Stimulated activated CD4-positive, alpha-beta T cell treated with anti-CD3 and anti-CD28 coated beads, Interleukin-2, amount 100 ng/mL, for 4 hours (primary cell): ENCODE measurements around the gene TBK1.

ENCODE experiments used
- DNase-seq: peaks from one replicate; pipeline ENCODE4 v3.0.0-alpha.2; 2020; ENCODE audit warnings: low read depth

The TBK1 gene

GRCh38 chr12:64452559-64453329 is 824 bp downstream of the TBK1 start:
- DNase-seq: no peak

GRCh38 chr12:64455506-64455905 is 3.6 kb downstream of the TBK1 start:
- DNase-seq: no peak

GRCh38 chr12:64456119-64456518 is 4.2 kb downstream of the TBK1 start:
- DNase-seq: no peak

- peak; percentile 57 for DNase-seq
Observed at GRCh38 chr12:64457032-64457431, 5.1 kb downstream of the TBK1 start.

- no peak for DNase-seq
Observed at GRCh38 chr12:64457466-64457865, 5.5 kb downstream of the TBK1 start.

GRCh38 chr12:64457923-64458322 is 6.0 kb downstream of the TBK1 start:
- no peak for DNase-seq

GRCh38 chr12:64459394-64459891 is 7.5 kb downstream of the TBK1 start:
- no peak for DNase-seq

- no peak for DNase-seq
Observed at GRCh38 chr12:64461634-64462414, 9.9 kb downstream of the TBK1 start.

GRCh38 chr12:64466178-64466577 is 14.3 kb downstream of the TBK1 start:
- DNase-seq: no peak

- DNase-seq: no peak
Observed at GRCh38 chr12:64468966-64469365, 17.0 kb downstream of the TBK1 start.

- no peak for DNase-seq
Observed at GRCh38 chr12:64469455-64470142, 17.7 kb downstream of the TBK1 start.

GRCh38 chr12:64470495-64470894 is 18.6 kb downstream of the TBK1 start:
- no peak for DNase-seq

GRCh38 chr12:64473176-64473575 is 21.3 kb downstream of the TBK1 start:
- DNase-seq: no peak

- no peak for DNase-seq
Observed at GRCh38 chr12:64475518-64475917, 23.6 kb downstream of the TBK1 start.

- DNase-seq: no peak
Observed at GRCh38 chr12:64476844-64477243, 24.9 kb downstream of the TBK1 start.

GRCh38 chr12:64478661-64479060 is 26.7 kb downstream of the TBK1 start:
- no peak for DNase-seq

GRCh38 chr12:64480148-64480547 is 28.2 kb downstream of the TBK1 start:
- DNase-seq: no peak

- DNase-seq: no peak
Observed at GRCh38 chr12:64486657-64487056, 34.7 kb downstream of the TBK1 start.

- DNase-seq: no peak
Observed at GRCh38 chr12:64491718-64492117, 39.8 kb downstream of the TBK1 start.

- no peak for DNase-seq
Observed at GRCh38 chr12:64493513-64493912, 41.6 kb downstream of the TBK1 start.

- no peak for DNase-seq
Observed at GRCh38 chr12:64494998-64495729, 43.2 kb downstream of the TBK1 start.

- DNase-seq: no peak
Observed at GRCh38 chr12:64496839-64497400, 45.0 kb downstream of the TBK1 start.
